Tibial nerve (tissue), 4 donors: Measurements from ENCODE around the gene SLC44A5.
"Not testable (repeated sequence)": the region's sequence is repeated elsewhere in the genome, so short reads cannot be mapped to it uniquely, and the experiment has no call there.

Source experiments
- EP300 ChIP-seq, 2 donors: sonication (generic); formaldehyde crosslinking; IDR thresholded peaks; one replicate each; pipeline ENCODE4 v1.6.1; 2017; ENCODE audit warnings: antibody characterized with exemption in 2 of 2, mild to moderate bottlenecking in 1 of 2
- TF ChIP-seq, protein P1 (sequence below), 5 experiments: fragments of 200-600 bp in 3 of 5; fragments of 450-650 bp in 2 of 5; sonication (generic) in 3 of 5; IDR thresholded peaks; one replicate each; pipeline ENCODE4 v1.5.1; 2016 to 2019; ENCODE audit warnings: antibody characterized with exemption in 5 of 5, mild to moderate bottlenecking in 3 of 5, moderate library complexity in 2 of 5

DNA sequence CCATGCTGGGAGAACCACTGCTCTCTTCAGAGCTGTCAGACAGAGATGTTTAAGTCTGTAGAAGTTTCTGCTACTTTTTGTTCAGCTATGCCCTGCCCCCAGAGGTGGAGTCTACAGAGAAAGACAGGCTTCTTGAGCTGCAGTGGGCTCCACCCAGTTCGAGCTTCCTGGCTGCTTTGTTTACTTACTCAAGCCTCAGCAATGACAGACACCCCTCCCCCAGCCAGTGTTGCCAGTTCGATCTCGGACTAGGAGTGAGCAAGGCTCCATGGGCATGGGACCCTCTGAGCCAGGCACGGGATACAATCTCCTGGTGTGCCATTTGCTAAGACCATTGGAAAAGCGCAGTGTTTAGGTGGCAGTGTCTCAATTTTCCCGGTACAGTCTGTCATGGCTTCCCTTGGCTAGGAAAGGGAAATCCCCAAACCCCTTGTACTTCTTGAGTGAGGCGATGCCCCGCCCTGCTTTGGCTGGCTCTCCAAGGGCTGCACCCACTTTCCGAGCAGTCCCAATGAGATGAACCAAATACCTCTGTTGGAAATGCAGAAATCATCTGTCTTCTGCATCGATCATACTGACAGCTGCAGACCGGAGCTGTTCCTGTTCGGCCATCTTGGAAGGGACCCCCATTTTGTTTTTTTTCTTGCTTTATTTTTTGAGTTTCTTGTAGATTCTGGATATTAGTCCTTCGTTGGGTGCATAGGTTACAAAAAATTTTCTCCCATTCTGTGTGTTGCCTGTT is 429.5 kb downstream of the SLC44A5 start:
- TF ChIP-seq, protein P1, sequence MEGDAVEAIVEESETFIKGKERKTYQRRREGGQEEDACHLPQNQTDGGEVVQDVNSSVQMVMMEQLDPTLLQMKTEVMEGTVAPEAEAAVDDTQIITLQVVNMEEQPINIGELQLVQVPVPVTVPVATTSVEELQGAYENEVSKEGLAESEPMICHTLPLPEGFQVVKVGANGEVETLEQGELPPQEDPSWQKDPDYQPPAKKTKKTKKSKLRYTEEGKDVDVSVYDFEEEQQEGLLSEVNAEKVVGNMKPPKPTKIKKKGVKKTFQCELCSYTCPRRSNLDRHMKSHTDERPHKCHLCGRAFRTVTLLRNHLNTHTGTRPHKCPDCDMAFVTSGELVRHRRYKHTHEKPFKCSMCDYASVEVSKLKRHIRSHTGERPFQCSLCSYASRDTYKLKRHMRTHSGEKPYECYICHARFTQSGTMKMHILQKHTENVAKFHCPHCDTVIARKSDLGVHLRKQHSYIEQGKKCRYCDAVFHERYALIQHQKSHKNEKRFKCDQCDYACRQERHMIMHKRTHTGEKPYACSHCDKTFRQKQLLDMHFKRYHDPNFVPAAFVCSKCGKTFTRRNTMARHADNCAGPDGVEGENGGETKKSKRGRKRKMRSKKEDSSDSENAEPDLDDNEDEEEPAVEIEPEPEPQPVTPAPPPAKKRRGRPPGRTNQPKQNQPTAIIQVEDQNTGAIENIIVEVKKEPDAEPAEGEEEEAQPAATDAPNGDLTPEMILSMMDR (IDR thresholded peaks at IDR 0.05): not testable (repeated sequence)
- TF ChIP-seq EP300 (IDR thresholded peaks at IDR 0.05): not testable (repeated sequence)
